H1 (cell line): ENCODE results near the gene NOC4L. TPM values are rescaled to one million over a fixed set of nuclear protein-coding genes. Genes with fewer than 3 reads are reported as not detected.

Source experiments
- CTCF ChIA-PET: fragments of 300-600 bp; sonication (Branson Sonifier 250); formaldehyde crosslinking; loops from one replicate; lab custom pipeline; 2021; ENCODE audit not compliant: partially characterized antibody; lab: Charles Lee
- POLR2A ChIA-PET: fragments of 300-600 bp; sonication (Branson Sonifier 250); formaldehyde crosslinking; loops from one replicate; lab custom pipeline; 2021; ENCODE audit warnings: inconsistent platforms; ENCODE audit not compliant: partially characterized antibody; lab: Charles Lee
- DNase-seq, 2 experiments: peaks; one replicate each; pipeline versions ENCODE4 v3.0.0 to v3.0.0-alpha.2; 2010 to 2022; ENCODE audit warnings: low spot score in 2 of 2, low read depth in 1 of 2, mixed read lengths in 1 of 2
- FAIRE-seq: peaks from 2 replicates; lab custom pipeline; 2011; peaks lifted over from hg19 to GRCh38; lab: Jason Lieb, UNC
- H2AFZ ChIP-seq: 2 replicates; pipeline ENCODE4 v1.8.1; 2012; ENCODE audit warnings: low read length, inconsistent platforms
- H2AK5ac ChIP-seq: 2 replicates; pipeline ENCODE4 v1.6.1; 2013; ENCODE audit warnings: low read depth, low read length
- H2BK120ac ChIP-seq: replicated peaks from 2 replicates; pipeline ENCODE3; 2013; ENCODE audit warnings: low read depth, low read length, inconsistent platforms
- H2BK12ac ChIP-seq: 2 replicates; pipeline ENCODE4 v1.6.1; 2013; ENCODE audit warnings: low read depth, low read length
- H2BK15ac ChIP-seq: 2 replicates; pipeline ENCODE4 v1.6.1; 2013; ENCODE audit warnings: low read length
- H2BK20ac ChIP-seq: 2 replicates; pipeline ENCODE4 v1.6.1; 2013; ENCODE audit warnings: low read length
- H2BK5ac ChIP-seq: 2 replicates; pipeline ENCODE4 v1.6.1; 2013; ENCODE audit warnings: low read depth, low read length
- H3K14ac ChIP-seq: 2 replicates; pipeline ENCODE4 v1.6.1; 2013; ENCODE audit warnings: inconsistent platforms; ENCODE audit not compliant: insufficient read length
- H3K18ac ChIP-seq: 2 replicates; pipeline ENCODE4 v1.6.1; 2013; ENCODE audit warnings: low read length; ENCODE audit errors: extremely low read depth
- H3K23ac ChIP-seq: 2 replicates; pipeline ENCODE4 v1.6.1; 2013; ENCODE audit warnings: inconsistent platforms; ENCODE audit not compliant: insufficient read length
- H3K23me2 ChIP-seq: 2 replicates; pipeline ENCODE4 v1.6.1; 2013; ENCODE audit warnings: low read depth, low read length
- H3K27ac ChIP-seq: 2 replicates; pipeline ENCODE4 v1.6.1; 2011; ENCODE audit warnings: low read depth, low read length, inconsistent platforms
- H3K27me3 ChIP-seq, 4 experiments: replicated peaks in 1 of 4; 1 replicate in 1 of 4; 2 replicates in 3 of 4; pipeline versions ENCODE4 v1.6.1 to v1.8.1; 2011 to 2013; ENCODE audit warnings: low read length in 3 of 4, mild to moderate bottlenecking in 3 of 4, inconsistent platforms in 2 of 4, mixed read lengths in 2 of 4, moderate library complexity in 1 of 4; ENCODE audit not compliant: control insufficient read depth in 3 of 4, insufficient read depth in 3 of 4; ENCODE audit errors: extremely low read depth in 1 of 4
- H3K36me3 ChIP-seq, 4 experiments: 2 replicates each; pipeline versions ENCODE4 v1.6.1 to v1.8.1; 2011 to 2013; ENCODE audit warnings: mild to moderate bottlenecking in 4 of 4, low read length in 3 of 4, moderate library complexity in 2 of 4, control low read depth in 1 of 4, inconsistent platforms in 1 of 4; ENCODE audit not compliant: insufficient read depth in 4 of 4, control insufficient read depth in 2 of 4
- H3K4ac ChIP-seq: replicated peaks from 2 replicates; pipeline ENCODE3; 2013; ENCODE audit warnings: low read length, low read depth, mixed read lengths, inconsistent platforms; ENCODE audit not compliant: insufficient read length
- H3K4me1 ChIP-seq, 4 experiments: replicated peaks in 1 of 4; 1 replicate in 1 of 4; 2 replicates in 3 of 4; pipeline versions ENCODE4 v1.6.1 to v1.8.1; 2011 to 2013; ENCODE audit warnings: low read length in 3 of 4, inconsistent platforms in 2 of 4, mixed read lengths in 1 of 4; ENCODE audit not compliant: insufficient read depth in 4 of 4, control insufficient read depth in 3 of 4
- H3K4me2 ChIP-seq, 2 experiments: 2 replicates each; pipeline versions ENCODE4 v1.6.1 to v1.8.1; 2011 to 2013; ENCODE audit warnings: low read depth in 2 of 2, low read length in 2 of 2, control low read depth in 1 of 2, inconsistent platforms in 1 of 2, mild to moderate bottlenecking in 1 of 2; ENCODE audit not compliant: insufficient read depth in 1 of 2
- H3K4me3 ChIP-seq, 4 experiments: fragments of 200-600, 300-600 bp in 1 of 4; sonication (generic), shearing (Covaris generic), sonication (Bioruptor Twin) in 1 of 4; 2 replicates each; pipeline versions ENCODE4 v1.5.1 to v1.8.1; 2011 to 2016; ENCODE audit warnings: low read length in 4 of 4, low read depth in 3 of 4, control low read depth in 2 of 4, inconsistent platforms in 2 of 4, mild to moderate bottlenecking in 2 of 4, mixed read lengths in 1 of 4, moderate library complexity in 1 of 4; ENCODE audit not compliant: insufficient read depth in 2 of 4; ENCODE audit errors: extremely low read depth in 1 of 4
- H3K56ac ChIP-seq: replicated peaks from 2 replicates; pipeline ENCODE3; 2013; ENCODE audit warnings: low read depth, mild to moderate bottlenecking, mixed read lengths, low read length, inconsistent platforms; ENCODE audit not compliant: insufficient read length
- H3K79me1 ChIP-seq: 2 replicates; pipeline ENCODE4 v1.6.1; 2013; ENCODE audit warnings: low read depth, low read length, control low read depth
- H3K79me2 ChIP-seq, 2 experiments: 2 replicates each; pipeline versions ENCODE4 v1.6.1 to v1.8.1; 2012 to 2013; ENCODE audit warnings: low read length in 2 of 2, mild to moderate bottlenecking in 2 of 2, inconsistent platforms in 1 of 2; ENCODE audit not compliant: insufficient read depth in 2 of 2, control insufficient read depth in 1 of 2
- H3K9ac ChIP-seq, 4 experiments: replicated peaks in 1 of 4; 1 replicate in 1 of 4; 2 replicates in 3 of 4; pipeline versions ENCODE4 v1.6.1 to v1.8.1; 2011 to 2013; ENCODE audit warnings: low read depth in 3 of 4, low read length in 3 of 4, control low read depth in 2 of 4, mild to moderate bottlenecking in 2 of 4, moderate library complexity in 2 of 4, inconsistent platforms in 1 of 4; ENCODE audit errors: extremely low read depth in 1 of 4
- H3K9me3 ChIP-seq, 2 experiments: 2 replicates each; pipeline versions ENCODE4 v1.6.1 to v1.8.1; 2012 to 2013; ENCODE audit warnings: mild to moderate bottlenecking in 2 of 2, moderate library complexity in 2 of 2, control low read depth in 1 of 2, inconsistent platforms in 1 of 2, low read depth in 1 of 2, low read length in 1 of 2, mixed read lengths in 1 of 2; ENCODE audit not compliant: insufficient read depth in 2 of 2
- H4K20me1 ChIP-seq, 2 experiments: replicated peaks in 1 of 2; 2 replicates each; pipeline versions ENCODE3 to v1.8.1; 2011 to 2013; ENCODE audit warnings: inconsistent platforms in 2 of 2, low read length in 2 of 2, mild to moderate bottlenecking in 1 of 2; ENCODE audit not compliant: insufficient read depth in 2 of 2, control insufficient read depth in 1 of 2
- H4K5ac ChIP-seq: 2 replicates; pipeline ENCODE4 v1.6.1; 2013; ENCODE audit warnings: low read length, low read depth, mixed read lengths, inconsistent platforms; ENCODE audit not compliant: insufficient read length
- H4K8ac ChIP-seq: 2 replicates; pipeline ENCODE4 v1.8.0; 2013; ENCODE audit warnings: mild to moderate bottlenecking, moderate library complexity, low read length, inconsistent platforms; ENCODE audit not compliant: insufficient read depth; ENCODE audit errors: extremely low read depth
- H4K91ac ChIP-seq: replicated peaks from 2 replicates; pipeline ENCODE3; 2013; ENCODE audit warnings: low read length, mixed read lengths, inconsistent platforms; ENCODE audit not compliant: insufficient read length
- BCL11A ChIP-seq, 2 experiments: IDR thresholded peaks; one replicate each; pipeline ENCODE4 v1.6.1; 2011; ENCODE audit warnings: low read depth in 2 of 2, low read length in 2 of 2, mild to moderate bottlenecking in 2 of 2
- CBX8 ChIP-seq: fragments of 300-800, 300-1000 bp; sonication (generic); IDR thresholded peaks from 2 replicates; pipeline ENCODE4 v1.7.1; 2016; ENCODE audit warnings: low read depth, low read length, borderline replicate concordance
- CHD2 ChIP-seq: IDR thresholded peaks from 2 replicates; pipeline ENCODE4 v1.6.1; 2012; ENCODE audit warnings: low read length, improper control_type of control experiment
- CREB1 ChIP-seq: IDR thresholded peaks from 2 replicates; pipeline ENCODE4 v1.6.1; 2012; ENCODE audit warnings: inconsistent platforms
- GTF2F1 ChIP-seq: IDR thresholded peaks from 2 replicates; pipeline ENCODE4 v1.6.1; 2012; ENCODE audit warnings: low read depth, low read length, improper control_type of control experiment, borderline replicate concordance
- MAX ChIP-seq: IDR thresholded peaks from 2 replicates; pipeline ENCODE4 v1.6.1; 2012; ENCODE audit warnings: inconsistent platforms
- RNF2 ChIP-seq: fragments of 200-900, 300-1000 bp; sonication (generic); IDR thresholded peaks from 2 replicates; pipeline ENCODE4 v1.7.1; 2016; ENCODE audit warnings: borderline replicate concordance, low read depth, mild to moderate bottlenecking, antibody characterized with exemption, low read length; ENCODE audit not compliant: poor library complexity, severe bottlenecking; ENCODE audit errors: missing control alignments
- SIX5 ChIP-seq: IDR thresholded peaks from 2 replicates; pipeline ENCODE4 v1.6.1; 2011; ENCODE audit warnings: mild to moderate bottlenecking, low read depth, low read length
- SP2 ChIP-seq: IDR thresholded peaks from 2 replicates; pipeline ENCODE4 v1.6.1; 2012; ENCODE audit warnings: mild to moderate bottlenecking, low read length, inconsistent platforms
- TAF7 ChIP-seq: optimal IDR thresholded peaks from 2 replicates; pipeline ENCODE3; 2011; ENCODE audit warnings: low read depth, mild to moderate bottlenecking, inconsistent platforms, low read length, moderate library complexity, borderline replicate concordance
- WGBS, 2 experiments: shearing (Covaris generic) in 1 of 2; methylation state at CpG; one replicate each; pipeline versions ENCODE4 v1.1.6 to v1.1.7; 2013 to 2015; ENCODE audit warnings: low lambda C conversion rate in 2 of 2, mixed read lengths in 2 of 2, inconsistent platforms in 1 of 2, low coverage in 1 of 2, missing lambda C conversion rate in 1 of 2; ENCODE audit not compliant: insufficient replicate concordance in 2 of 2, insufficient coverage in 1 of 2, insufficient read length in 1 of 2; ENCODE audit errors: extremely low coverage in 1 of 2, missing lambda C conversion rate in 1 of 2; 5-methylcytosine and 5-hydroxymethylcytosine counted together
- polyA plus RNA-seq, 7 experiments: library from polyadenylated mRNA; depleted of rRNA in 3 of 7; stranded (reverse) in 5 of 7; unstranded in 2 of 7; fragments of >200 nt in 5 of 7; fragments of 200-250 nt in 2 of 7; gene quantifications; 1 replicate in 5 of 7; 2 replicates in 1 of 7; 4 replicates in 1 of 7; pipeline versions ENCODE4 v1.2.1 to v1.2.3, GENCODE V29; 2011 to 2013; ENCODE audit warnings: missing spikeins in 2 of 7, mixed read lengths in 2 of 7
- total RNA-seq: library from RNA; stranded (reverse); fragmentation: NEBNext Ultra II Directional; extraction: Animal tissue kit (Norgen Biotek cat#: 25700); gene quantifications from 2 replicates; pipeline ENCODE4 v1.2.1, GENCODE V29; 2021

Gene NOC4L
- total and polyA plus RNA-seq, 2 of the 8 experiments (the other 6 are each of a cell fraction or from before 2014, with no cell fraction given): 26.8 to 40.3 TPM

DNA sequence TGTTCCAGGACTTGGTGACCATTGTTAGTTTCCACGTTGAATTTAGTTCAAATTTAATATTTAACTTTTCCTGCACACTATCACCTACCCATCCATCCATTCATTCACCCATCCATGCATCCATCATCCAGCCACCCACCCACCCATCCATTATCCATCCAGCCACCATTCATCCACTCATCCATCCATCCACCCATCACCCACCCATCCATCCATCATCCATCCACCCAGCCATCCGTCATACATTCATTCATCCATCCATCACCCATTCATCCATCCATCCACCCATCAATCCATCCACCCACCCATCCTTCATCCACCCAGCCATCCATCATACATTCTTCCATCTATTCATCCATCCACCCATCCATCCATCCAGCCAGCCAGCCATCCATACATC is 21.8 kb downstream of the NOC4L start:
- Histone ChIP-seq H3K27me3 (peaks cover 0 to 13% (median 7%) of the 10 kb centered on the region in 4 experiments; a peak in 4 of 7 replicates), H4K8ac (no peak overlapping the region), H2AK5ac (no peak overlapping the region), H3K27ac (no peak overlapping the region), H2BK15ac (no peak overlapping the region), H2BK5ac (no peak overlapping the region), H2AFZ (no peak overlapping the region), H3K14ac (no peak overlapping the region), H3K36me3 (no peaks in the 10 kb centered on the region), H3K23ac (no peak overlapping the region), H3K4me2 (no peak overlapping the region), H2BK120ac (no peak overlapping the region), H4K20me1 (peaks cover 0 to 11% of the 10 kb centered on the region in 2 experiments), H4K91ac (no peak overlapping the region), H3K9ac (no peak overlapping the region), H4K5ac (no peak overlapping the region), H3K79me2 (no peaks in the 10 kb centered on the region), H3K79me1 (no peaks in the 10 kb centered on the region), H2BK20ac (no peak overlapping the region), H3K18ac (no peak overlapping the region), H3K9me3 (no peaks in the 10 kb centered on the region), H2BK12ac (no peak overlapping the region), H3K4me3 (no peak overlapping the region), H3K4ac (no peak overlapping the region), H3K23me2 (peaks cover 15% of the 10 kb centered on the region; the same call in 1 of the 2 replicates), H3K56ac (no peak overlapping the region), H3K4me1 (no peaks in the 10 kb centered on the region; a peak in 1 of 7 replicates)
- FAIRE-seq (no peak), DNase-seq (no peak)
- POLR2A ChIA-PET: no interaction called here
- 72 to 100% methylated on average over 1 to 2 of the region's 2 CpGs for WGBS, 2 experiments
- no peak for TF ChIP-seq RNF2
- TF ChIP-seq CREB1: no peak
- TF ChIP-seq SP2: no peak
- no peak for TF ChIP-seq BCL11A (IDR thresholded peaks at IDR 0.05; ENCODE audit: low read depth in 2 of 2, low read length in 2 of 2)
- no peak for TF ChIP-seq GTF2F1
- no peak for TF ChIP-seq SIX5
- no peak for TF ChIP-seq CHD2
- no peak for TF ChIP-seq MAX
- no peak for TF ChIP-seq CBX8
- no peak for TF ChIP-seq TAF7
- CTCF ChIA-PET: no interaction called here
